ENCODE measurements around the gene HLA-DOB.

- no peak for TF ChIP-seq CTCF (IDR thresholded peaks at IDR 0.05; ENCODE audit: low read depth, low read length)
- TF ChIP-seq POLR2A (IDR thresholded peaks at IDR 0.05; ENCODE audit: extremely low read depth, insufficient read length) = no peak
Observed at GRCh38 chr6:32829495-32829894, 12.7 kb upstream of the HLA-DOB start.
